HUES6 (cell line): Measurements from ENCODE around the gene MISP3.

Source experiments
- H3K27ac ChIP-seq: 2 replicates; pipeline ENCODE4 v1.7.0; 2013; ENCODE audit warnings: low read depth, mild to moderate bottlenecking, low read length, inconsistent platforms
- H3K27me3 ChIP-seq: 2 replicates; pipeline ENCODE4 v1.6.1; 2013; ENCODE audit warnings: low read length; ENCODE audit not compliant: control insufficient read depth, insufficient read depth
- H3K36me3 ChIP-seq: 2 replicates; pipeline ENCODE4 v1.6.1; 2013; ENCODE audit warnings: low read length; ENCODE audit not compliant: control insufficient read depth, insufficient read depth
- H3K4me1 ChIP-seq: 2 replicates; pipeline ENCODE4 v1.6.1; 2013; ENCODE audit warnings: low read length; ENCODE audit not compliant: control insufficient read depth, insufficient read depth
- H3K4me3 ChIP-seq: 2 replicates; pipeline ENCODE4 v1.5.1; 2013; ENCODE audit warnings: low read depth, low read length
- H3K9ac ChIP-seq: one replicate; pipeline ENCODE4 v1.6.1; 2013; ENCODE audit warnings: mild to moderate bottlenecking, low read length
- H3K9me3 ChIP-seq: 2 replicates; pipeline ENCODE4 v1.6.1; 2013; ENCODE audit warnings: low read depth, low read length; ENCODE audit not compliant: control insufficient read depth, insufficient read depth

MISP3 gene

DNA sequence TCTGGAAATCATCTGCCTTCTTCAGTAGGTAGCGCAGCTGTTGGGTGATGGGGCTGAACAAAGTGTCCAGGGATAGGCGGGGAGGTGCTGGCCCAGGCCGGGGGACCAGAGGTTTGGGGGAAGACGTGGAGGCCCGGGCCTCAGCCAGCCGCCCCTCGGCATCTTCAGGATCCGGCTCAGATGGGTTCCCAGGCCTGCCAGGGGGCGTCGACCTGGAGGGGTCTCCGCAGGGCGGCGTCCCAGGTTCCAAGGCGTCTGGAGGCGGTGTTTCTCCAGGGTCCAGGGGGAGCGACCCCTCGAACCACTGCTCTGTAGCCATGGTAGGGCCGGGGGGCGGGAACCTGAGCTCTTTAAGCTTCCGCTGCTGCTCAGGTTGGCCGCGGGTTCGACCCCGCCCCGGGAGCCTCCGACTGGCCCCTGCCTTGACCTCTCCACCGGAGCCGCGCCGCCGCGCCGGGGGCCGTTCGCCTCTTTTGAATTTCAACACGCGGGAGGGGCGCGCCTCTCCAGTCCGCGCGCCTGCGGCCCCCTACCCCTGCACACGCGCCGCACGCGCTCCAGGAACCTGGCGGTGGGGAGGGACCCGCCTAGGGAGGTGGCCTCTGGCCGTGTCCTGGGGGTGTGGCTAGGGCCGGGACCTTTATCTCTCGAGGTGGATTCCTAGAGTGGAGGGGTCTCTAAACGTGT is 12.9 kb downstream of the MISP3 start, which contains the start of gene C19orf67:
Gene C19orf67, minus strand, starts transcription at position 475 of the 687 bp plus-strand sequence. Its CDS starts 156 bp downstream, at position 319.
- H3K36me3 ChIP-seq: peaks cover 11% of the 10 kb centered on the region

GRCh38 chr19:14086098-14086497 is 13.5 kb downstream of the MISP3 start:
- Histone ChIP-seq H3K4me3 (peak overlapping the region; percentile 63), H3K27ac (no peak overlapping the region), H3K9ac (no peak overlapping the region), H3K9me3 (no peaks in the 10 kb centered on the region), H3K4me1 (peaks cover 17% of the 10 kb centered on the region), H3K27me3 (peaks cover 14% of the 10 kb centered on the region), H3K36me3 (peaks cover 11% of the 10 kb centered on the region)

More for the DNA sequence above, 12.9 kb downstream of the MISP3 start, which contains the start of gene C19orf67:
- no peak within 1 kb of the TSS for H3K27ac ChIP-seq
- no peaks in the 10 kb centered on the region for H3K9me3 ChIP-seq
- H3K4me3 ChIP-seq: peak within 1 kb of the TSS; percentile 63
- peak within 1 kb of the TSS; percentile 57 for H3K9ac ChIP-seq
- peaks cover 14% of the 10 kb centered on the region for H3K27me3 ChIP-seq
- peaks cover 17% of the 10 kb centered on the region for H3K4me1 ChIP-seq

- H3K4me3 ChIP-seq: peak overlapping the region; percentile 67
- H3K9ac ChIP-seq: no peak overlapping the region
- H3K27ac ChIP-seq: no peak overlapping the region
Measured at GRCh38 chr19:14088634-14089411, 16.2 kb downstream of the MISP3 start.

GRCh38 chr19:14089412-14089661 is 16.8 kb downstream of the MISP3 start:
- H3K9me3 ChIP-seq: peaks cover 8% of the 10 kb centered on the region
- H3K4me1 ChIP-seq: peaks cover 17% of the 10 kb centered on the region
- no peak overlapping the region for H3K9ac ChIP-seq
- H3K36me3 ChIP-seq: peaks cover 11% of the 10 kb centered on the region
- no peak overlapping the region for H3K27ac ChIP-seq
- H3K27me3 ChIP-seq: peaks cover 14% of the 10 kb centered on the region
- H3K4me3 ChIP-seq: peak overlapping the region; percentile 67

More at GRCh38 chr19:14088634-14089411, 16.2 kb downstream of the MISP3 start:
- peaks cover 17% of the 10 kb centered on the region for H3K4me1 ChIP-seq
- peaks cover 8% of the 10 kb centered on the region for H3K9me3 ChIP-seq
- peaks cover 11% of the 10 kb centered on the region for H3K36me3 ChIP-seq
- peaks cover 14% of the 10 kb centered on the region for H3K27me3 ChIP-seq

- H3K9me3 ChIP-seq: peaks cover 8% of the 10 kb centered on the region
Measured at GRCh38 chr19:14089662-14090508, 17.3 kb downstream of the MISP3 start.

GRCh38 chr19:14090509-14091080 is 18.0 kb downstream of the MISP3 start, which contains the start of gene SAMD1:
Gene SAMD1, minus strand, starts transcription at chr19:14090751.
- Histone ChIP-seq H3K27ac (peak within 1 kb of the TSS; percentile 30; the same call in 1 of the 2 replicates), H3K9me3 (peaks cover 8% of the 10 kb centered on the region), H3K27me3 (peaks cover 14% of the 10 kb centered on the region), H3K9ac (peak within 1 kb of the TSS; percentile 61), H3K4me1 (peaks cover 9% of the 10 kb centered on the region), H3K4me3 (peak within 1 kb of the TSS; percentile 88), H3K36me3 (peaks cover 11% of the 10 kb centered on the region)

More at GRCh38 chr19:14089662-14090508, 17.3 kb downstream of the MISP3 start:
- Histone ChIP-seq H3K4me3 (peak overlapping the region; percentile 67), H3K9ac (peak overlapping the region; percentile 45), H3K4me1 (peaks cover 16% of the 10 kb centered on the region), H3K36me3 (peaks cover 11% of the 10 kb centered on the region), H3K27ac (no peak overlapping the region), H3K27me3 (peaks cover 14% of the 10 kb centered on the region)

DNA sequence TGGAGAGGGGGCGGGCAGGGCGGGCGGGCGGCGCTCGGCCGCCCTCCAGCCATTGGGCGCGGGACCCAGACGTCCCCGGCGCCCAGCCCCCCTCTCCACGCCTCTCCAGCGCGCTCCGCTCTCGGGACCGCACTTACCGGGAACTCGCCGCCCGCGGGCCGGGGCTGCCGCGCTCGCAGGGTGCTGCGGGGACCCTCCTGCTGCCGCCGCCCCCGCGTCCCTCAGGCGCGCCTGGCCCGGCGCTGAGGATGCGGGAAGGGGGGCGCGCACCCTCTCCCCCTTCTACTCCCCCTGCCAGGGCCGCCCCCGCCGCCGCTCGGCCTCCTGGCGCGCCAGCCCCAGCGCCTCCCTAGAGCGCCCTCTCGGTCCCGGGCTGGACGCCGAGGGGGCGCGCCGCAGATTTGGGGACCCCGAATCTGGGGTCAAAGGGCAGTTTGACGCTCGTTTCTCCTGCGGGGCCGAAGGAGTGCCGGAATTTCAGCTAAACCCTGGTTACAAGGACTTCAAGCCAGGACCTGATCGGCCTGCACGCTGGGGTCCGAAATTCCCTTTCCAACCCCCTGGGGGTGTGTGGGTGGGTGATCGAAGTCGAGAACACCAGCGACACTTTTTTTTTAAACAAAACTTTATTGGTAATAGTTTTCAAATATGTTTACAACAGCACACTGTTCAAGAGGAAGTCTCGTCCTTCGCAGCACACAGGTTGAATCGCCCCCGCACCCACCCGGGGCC is 18.7 kb downstream of the MISP3 start:
- Histone ChIP-seq H3K4me1 (peaks cover 7% of the 10 kb centered on the region; the same call in 1 of the 2 replicates), H3K9ac (peak overlapping the region; percentile 61), H3K27ac (peak overlapping the region; percentile 30; the same call in 1 of the 2 replicates), H3K4me3 (peak overlapping the region; percentile 88), H3K36me3 (peaks cover 11% of the 10 kb centered on the region), H3K9me3 (peaks cover 8% of the 10 kb centered on the region), H3K27me3 (peaks cover 14% of the 10 kb centered on the region)

- Histone ChIP-seq H3K27ac (no peak overlapping the region), H3K27me3 (peaks cover 11% of the 10 kb centered on the region), H3K9me3 (peaks cover 8% of the 10 kb centered on the region), H3K4me3 (peak overlapping the region; percentile 88), H3K36me3 (peaks cover 13% of the 10 kb centered on the region), H3K4me1 (peaks cover 7% of the 10 kb centered on the region; the same call in 1 of the 2 replicates), H3K9ac (no peak overlapping the region)
Measured at GRCh38 chr19:14091813-14092462, 19.4 kb downstream of the MISP3 start.

- Histone ChIP-seq H3K36me3 (peaks cover 10% of the 10 kb centered on the region), H3K27me3 (peaks cover 11% of the 10 kb centered on the region), H3K4me1 (peaks cover 7% of the 10 kb centered on the region; the same call in 1 of the 2 replicates), H3K9me3 (peaks cover 8% of the 10 kb centered on the region), H3K9ac (no peak overlapping the region), H3K4me3 (no peak overlapping the region), H3K27ac (no peak overlapping the region)
Measured at GRCh38 chr19:14093117-14093823, 20.7 kb downstream of the MISP3 start.
